PC-9 (cell line): Measurements from ENCODE around the gene ETV7.

Source experiments
- CTCF ChIP-seq: fragments of 200-600 bp; sonication (generic); conservative IDR thresholded peaks from 2 replicates; pipeline ENCODE4 v1.6.1; 2017; ENCODE audit warnings: mixed run types, antibody characterized with exemption, mild to moderate bottlenecking, moderate library complexity
- EZH2 ChIP-seq: fragments of 200-600 bp; sonication (generic); IDR thresholded peaks from 2 replicates; pipeline ENCODE4 v1.8.0; 2017; ENCODE audit warnings: antibody characterized with exemption, low read depth

DNA sequence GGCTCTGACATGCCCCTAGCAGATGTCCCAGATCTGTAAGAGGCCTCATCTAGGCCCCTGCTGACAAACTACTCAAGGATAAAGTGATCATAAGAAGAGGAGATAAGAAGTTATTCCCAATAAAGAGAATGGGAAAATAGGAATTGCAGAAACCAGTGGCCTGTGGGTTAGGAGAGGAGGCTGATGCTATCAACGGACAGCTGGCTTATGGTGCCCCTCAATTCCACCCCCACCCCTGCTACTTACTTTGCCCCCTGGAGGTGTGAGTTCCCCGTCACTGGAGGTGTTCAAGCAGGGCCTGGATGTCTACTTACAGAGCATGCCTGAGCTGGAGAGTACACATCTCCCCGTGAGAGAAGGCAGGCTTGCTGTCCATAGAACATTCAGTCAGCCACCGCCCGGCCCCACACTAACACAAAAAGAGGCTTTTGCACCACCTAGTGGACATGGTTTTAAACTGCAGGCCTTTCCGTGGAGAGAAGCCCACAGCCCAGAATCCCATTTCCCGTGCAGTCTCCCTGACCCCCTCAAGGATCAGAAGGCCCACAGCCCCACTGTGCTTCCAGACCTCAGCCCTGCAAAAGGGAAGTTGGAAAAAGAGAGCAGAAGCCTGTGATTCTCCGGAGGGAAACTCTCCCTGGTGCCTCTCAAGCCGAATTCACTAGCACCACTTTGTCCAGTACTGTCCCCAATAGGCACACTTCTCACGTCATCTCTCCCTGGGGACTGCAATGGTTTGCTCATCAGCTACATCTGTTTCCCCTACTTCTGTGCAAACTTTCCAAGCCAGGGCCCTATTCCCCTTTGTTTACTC, 27.0 kb downstream of the ETV7 start:
- TF ChIP-seq CTCF: peak; percentile 90
- TF ChIP-seq EZH2: no peak
